NCI-H460 (cell line): ENCODE measurements around the gene C17orf107. TPM values are rescaled to one million over a fixed set of nuclear protein-coding genes. Genes with fewer than 3 reads are reported as not detected.
A peak's percentile ranks its signal among the peaks of the same experiment; 100 is the strongest.

Source experiments
- DNase-seq: peaks from one replicate; pipeline ENCODE4 v3.0.0-alpha.2; 2016; ENCODE audit warnings: low read depth; ENCODE audit errors: extremely low read depth
- total RNA-seq: library from RNA; depleted of rRNA; stranded (reverse); fragments of >200 nt; shearing (Covaris generic); gene quantifications from 2 replicates; pipeline ENCODE4 v1.2.3, GENCODE V29; 2014

C17orf107 gene
- total RNA-seq, 1 experiment from 2014 or later, result 0.59 TPM

GRCh38 chr17:4870855-4871254 lies 28.5 kb upstream of the C17orf107 start:
- DNase-seq, result no peak

GRCh38 chr17:4872786-4873185 lies 26.6 kb upstream of the C17orf107 start:
- DNase-seq, result no peak

DNA sequence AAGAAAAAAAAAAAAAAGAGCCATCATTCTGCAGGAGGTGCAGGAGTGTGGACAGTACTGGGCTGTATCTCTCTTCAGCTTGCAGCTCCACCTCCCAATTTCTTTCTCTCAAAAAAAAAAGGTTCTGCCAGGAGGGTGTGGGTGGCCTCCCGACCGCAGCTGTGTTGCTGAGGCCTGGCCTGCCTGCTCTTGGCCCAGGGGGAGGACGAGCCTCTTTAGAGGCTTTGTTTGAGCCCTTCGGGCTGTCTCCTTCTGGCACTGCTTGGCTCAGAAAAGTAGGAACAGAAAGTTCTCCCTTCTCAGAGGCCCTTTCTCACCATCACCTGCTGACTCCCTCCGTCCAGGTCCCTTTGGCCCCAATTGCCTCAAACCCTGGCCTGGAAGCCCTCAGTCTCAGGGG lies 22.2 kb upstream of the C17orf107 start:
- DNase-seq, result no peak

- DNase-seq, result no peak
These were observed 19.7 kb upstream of the C17orf107 start for GRCh38 chr17:4879601-4880000.

DNA sequence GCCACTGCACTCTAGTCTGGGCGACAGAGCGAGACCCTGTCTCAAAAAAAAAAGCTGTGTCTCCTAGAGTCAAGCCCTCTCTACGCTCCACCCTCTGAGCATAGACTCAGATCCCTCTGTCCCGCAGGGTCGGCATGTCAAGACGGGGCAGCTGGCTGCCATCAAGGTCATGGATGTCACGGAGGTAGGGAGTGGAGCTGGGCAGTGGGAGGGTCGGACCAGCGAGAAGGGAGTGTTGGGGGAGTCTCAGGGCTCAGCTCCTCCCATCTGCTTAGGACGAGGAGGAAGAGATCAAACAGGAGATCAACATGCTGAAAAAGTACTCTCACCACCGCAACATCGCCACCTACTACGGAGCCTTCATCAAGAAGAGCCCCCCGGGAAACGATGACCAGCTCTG lies 18.5 kb upstream of the C17orf107 start:
- no peak for DNase-seq

- DNase-seq, result peak; percentile 50
These were observed 17.4 kb upstream of the C17orf107 start for GRCh38 chr17:4881761-4882555.

DNA sequence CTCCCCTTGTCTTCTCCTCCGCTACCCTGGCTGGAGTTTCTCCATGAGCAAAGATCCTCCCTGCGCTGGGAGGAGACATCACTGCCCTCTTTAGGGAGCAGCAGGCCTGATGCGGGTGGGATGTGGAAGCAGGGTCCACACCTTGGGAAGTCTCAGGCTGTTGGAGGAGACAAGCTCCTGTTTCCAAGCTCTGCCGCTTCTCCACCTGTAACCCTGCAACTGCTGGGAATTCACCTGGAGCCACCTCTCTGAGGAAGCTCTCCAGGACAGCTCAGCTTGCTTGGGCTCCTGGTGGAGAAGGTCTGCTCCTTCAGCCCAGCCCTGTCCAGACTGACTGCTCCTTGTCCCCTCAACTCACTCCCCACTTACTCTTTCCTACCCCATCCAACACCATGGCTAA lies 14.8 kb upstream of the C17orf107 start:
- DNase-seq, result no peak

GRCh38 chr17:4886830-4887229 lies 12.5 kb upstream of the C17orf107 start:
- DNase-seq, result no peak

- DNase-seq, result no peak
These were observed 11.8 kb upstream of the C17orf107 start for GRCh38 chr17:4887581-4887980.

DNA sequence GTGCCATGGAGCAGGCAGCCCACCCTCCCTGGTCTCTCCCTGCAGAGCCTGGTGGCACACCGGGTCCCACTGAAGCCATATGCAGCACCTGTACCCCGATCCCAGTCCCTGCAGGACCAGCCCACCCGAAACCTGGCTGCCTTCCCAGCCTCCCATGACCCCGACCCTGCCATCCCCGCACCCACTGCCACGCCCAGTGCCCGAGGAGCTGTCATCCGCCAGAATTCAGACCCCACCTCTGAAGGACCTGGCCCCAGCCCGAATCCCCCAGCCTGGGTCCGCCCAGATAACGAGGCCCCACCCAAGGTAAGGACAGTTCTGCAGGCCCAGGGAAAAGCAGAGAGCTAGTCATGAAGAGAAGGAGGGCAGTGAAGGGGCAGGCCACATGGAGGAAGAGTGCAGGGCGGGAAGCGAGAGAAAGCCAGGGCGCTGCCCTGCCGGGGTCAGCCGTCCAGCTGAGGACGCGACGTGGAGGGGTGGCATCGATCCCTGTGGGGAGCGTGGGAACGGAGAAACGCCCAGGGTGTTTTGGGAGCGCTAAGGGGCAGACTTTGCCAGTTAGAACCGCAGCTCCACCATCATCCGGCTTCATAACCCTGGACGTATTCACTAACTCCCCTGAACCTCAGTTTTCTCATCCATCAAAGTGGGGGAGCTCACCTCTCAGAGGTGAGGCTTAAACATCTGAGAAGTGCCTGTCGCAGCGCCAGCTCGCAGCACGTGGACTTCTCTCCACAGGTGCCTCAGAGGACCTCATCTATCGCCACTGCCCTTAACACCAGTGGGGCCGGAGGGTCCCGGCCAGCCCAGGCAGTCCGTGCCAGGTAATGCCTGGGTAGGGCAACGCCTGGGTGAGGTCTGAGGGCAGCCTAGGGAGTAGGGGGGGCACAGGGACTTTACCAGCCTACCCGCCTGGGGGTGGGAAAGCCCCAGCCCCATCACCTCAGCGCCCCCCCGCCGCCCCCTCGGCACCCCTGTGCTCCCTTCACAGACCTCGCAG lies 7.6 kb upstream of the C17orf107 start:
- DNase-seq, result no peak

DNA sequence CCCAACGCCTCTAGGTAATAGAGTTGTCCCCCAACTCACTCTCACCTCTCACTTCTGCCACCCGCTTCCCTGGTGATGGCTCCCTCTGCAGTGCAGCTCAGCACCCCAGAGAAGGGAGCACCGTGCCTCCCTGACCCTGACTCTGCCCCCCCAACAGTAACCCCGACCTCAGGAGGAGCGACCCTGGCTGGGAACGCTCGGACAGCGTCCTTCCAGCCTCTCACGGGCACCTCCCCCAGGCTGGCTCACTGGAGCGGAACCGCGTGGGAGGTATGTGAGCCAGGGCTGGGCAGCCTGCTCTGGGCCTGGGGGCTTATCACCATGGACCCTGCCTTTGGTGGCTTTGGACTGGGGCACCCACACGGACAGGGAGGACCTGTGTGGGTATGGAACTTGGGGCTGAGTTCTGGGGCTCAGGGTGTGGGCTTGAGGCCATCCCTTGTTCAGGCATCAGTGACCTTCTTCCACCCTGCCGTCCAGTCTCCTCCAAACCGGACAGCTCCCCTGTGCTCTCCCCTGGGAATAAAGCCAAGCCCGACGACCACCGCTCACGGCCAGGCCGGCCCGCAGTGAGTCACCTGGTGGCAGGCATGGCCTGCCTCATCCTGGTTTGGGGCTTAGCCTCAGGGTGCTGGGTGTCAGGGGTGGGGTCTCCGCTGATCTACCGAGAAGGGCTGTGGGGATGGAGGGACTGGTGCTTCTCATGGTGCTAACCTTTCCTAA lies 6.7 kb upstream of the C17orf107 start:
- no peak for DNase-seq

DNA sequence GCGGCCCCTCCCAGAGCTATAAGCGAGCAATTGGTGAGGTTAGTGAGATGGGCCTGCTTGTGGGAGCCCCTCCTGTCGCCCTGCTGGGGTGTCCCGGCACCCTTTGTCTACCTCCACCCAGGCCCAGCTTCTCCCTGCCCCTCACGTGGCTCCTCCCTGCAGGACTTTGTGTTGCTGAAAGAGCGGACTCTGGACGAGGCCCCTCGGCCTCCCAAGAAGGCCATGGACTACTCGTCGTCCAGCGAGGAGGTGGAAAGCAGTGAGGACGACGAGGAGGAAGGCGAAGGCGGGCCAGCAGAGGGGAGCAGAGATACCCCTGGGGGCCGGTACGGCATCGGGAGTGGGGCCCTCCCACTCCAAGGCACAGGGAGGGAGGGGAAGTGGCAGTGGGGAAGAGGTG lies 6.1 kb upstream of the C17orf107 start:
- no peak for DNase-seq

GRCh38 chr17:4893721-4894560 lies 5.4 kb upstream of the C17orf107 start:
- DNase-seq, result no peak

- no peak for DNase-seq
These were observed 4.2 kb upstream of the C17orf107 start for GRCh38 chr17:4895121-4895520.

DNA sequence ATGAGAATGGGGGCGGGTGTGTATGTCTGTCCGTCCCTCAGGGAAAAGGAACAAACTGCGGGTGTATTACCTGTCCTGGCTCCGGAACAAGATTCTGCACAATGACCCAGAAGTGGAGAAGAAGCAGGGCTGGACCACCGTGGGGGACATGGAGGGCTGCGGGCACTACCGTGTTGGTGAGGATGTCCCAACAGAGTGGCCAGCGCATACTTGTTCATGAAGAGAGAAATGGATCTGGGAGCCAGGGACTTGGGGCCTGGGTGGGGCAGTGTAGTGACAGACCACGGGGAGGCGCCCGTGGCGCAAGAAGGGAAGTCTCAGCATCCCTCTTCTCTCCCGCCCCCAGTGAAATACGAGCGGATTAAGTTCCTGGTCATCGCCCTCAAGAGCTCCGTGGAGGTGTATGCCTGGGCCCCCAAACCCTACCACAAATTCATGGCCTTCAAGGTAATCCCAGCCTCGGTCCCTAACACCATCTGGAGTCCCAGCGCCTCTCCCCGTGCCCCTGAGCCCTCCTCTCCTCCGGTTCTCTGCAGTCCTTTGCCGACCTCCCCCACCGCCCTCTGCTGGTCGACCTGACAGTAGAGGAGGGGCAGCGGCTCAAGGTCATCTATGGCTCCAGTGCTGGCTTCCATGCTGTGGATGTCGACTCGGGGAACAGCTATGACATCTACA lies 3.5 kb upstream of the C17orf107 start:
- no peak for DNase-seq

DNA sequence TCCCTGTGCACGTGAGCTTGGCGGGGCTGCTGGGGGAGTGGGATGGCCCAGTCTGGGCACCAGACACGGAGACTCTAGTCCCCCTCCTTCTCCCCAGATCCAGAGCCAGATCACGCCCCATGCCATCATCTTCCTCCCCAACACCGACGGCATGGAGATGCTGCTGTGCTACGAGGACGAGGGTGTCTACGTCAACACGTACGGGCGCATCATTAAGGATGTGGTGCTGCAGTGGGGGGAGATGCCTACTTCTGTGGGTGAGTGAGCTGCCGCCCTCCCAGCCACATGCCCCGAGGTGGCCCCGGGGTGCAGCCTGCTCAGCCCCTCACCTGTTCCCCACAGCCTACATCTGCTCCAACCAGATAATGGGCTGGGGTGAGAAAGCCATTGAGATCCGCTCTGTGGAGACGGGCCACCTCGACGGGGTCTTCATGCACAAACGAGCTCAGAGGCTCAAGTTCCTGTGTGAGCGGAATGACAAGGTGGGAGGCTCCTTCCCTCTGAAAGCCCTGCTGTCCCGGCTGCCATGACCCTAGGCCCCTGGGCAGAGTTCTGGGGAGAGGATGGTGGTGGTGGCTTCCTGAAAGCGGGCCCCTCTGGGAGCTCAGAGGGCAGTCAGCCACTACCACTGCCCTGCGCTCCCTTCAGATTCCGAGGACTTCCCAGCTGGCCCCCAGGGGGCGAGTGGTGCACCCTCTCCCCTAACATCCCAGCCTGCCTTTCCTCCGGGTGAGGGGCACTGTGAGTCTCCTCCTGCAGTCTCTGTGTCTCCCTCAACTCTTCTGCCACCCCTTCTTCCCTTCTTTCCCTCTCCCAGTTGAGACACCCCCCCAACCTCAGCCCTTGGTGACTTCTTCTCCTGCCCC lies 2.8 kb upstream of the C17orf107 start:
- DNase-seq, result no peak

DNA sequence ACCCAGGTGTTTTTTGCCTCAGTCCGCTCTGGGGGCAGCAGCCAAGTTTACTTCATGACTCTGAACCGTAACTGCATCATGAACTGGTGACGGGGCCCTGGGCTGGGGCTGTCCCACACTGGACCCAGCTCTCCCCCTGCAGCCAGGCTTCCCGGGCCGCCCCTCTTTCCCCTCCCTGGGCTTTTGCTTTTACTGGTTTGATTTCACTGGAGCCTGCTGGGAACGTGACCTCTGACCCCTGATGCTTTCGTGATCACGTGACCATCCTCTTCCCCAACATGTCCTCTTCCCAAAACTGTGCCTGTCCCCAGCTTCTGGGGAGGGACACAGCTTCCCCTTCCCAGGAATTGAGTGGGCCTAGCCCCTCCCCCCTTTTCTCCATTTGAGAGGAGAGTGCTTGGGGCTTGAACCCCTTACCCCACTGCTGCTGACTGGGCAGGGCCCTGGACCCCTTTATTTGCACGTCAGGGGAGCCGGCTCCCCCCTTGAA lies 2.1 kb upstream of the C17orf107 start:
- no peak for DNase-seq

GRCh38 chr17:4897785-4898184 lies 1.6 kb upstream of the C17orf107 start:
- no peak for DNase-seq
